ENCODE results near the gene SAMD14. TPM values are rescaled to one million over a fixed set of nuclear protein-coding genes. Genes with fewer than 3 reads are reported as not detected.
A peak's percentile ranks its signal among the peaks of the same experiment; 100 is the strongest.
"Not testable (repeated sequence)": the region's sequence is repeated elsewhere in the genome, so short reads cannot be mapped to it uniquely, and the experiment has no call there.

SAMD14 gene
- total RNA-seq, 1 donor from 2014 or later = 2.3 TPM

DNA sequence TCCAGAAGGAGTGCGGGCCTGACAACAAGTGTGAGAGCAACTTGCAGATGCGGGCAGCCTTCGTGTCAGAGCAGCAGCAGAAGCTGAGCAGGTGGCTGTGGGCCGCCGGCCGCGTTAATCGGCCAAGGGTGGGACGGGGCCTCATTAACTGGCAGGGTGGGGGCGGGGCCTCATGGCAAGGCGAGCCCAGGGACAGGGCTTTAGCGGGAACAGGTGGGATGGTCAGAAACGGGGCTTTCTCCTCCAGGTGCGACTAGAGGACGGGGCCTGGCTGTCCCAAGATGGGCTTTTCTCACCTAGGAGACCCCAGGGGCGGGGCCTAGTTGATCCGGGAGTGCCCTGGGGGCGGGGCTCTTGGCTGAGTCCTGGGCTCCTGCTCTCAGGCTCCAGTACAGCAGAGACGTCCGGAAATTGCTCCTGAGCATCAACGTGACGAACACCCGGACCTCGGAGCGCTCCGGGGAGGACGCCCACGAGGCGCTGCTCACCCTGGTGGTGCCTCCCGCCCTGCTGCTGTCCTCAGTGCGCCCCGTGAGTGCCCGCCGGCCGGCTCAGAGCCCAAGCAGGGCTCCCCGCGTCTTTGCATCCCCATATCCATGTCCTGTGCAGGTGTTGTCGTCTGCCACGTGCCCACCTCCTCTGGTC is 53.2 kb downstream of the SAMD14 start:
- DNase-seq (ENCODE audit: low read depth) = no peak

DNA sequence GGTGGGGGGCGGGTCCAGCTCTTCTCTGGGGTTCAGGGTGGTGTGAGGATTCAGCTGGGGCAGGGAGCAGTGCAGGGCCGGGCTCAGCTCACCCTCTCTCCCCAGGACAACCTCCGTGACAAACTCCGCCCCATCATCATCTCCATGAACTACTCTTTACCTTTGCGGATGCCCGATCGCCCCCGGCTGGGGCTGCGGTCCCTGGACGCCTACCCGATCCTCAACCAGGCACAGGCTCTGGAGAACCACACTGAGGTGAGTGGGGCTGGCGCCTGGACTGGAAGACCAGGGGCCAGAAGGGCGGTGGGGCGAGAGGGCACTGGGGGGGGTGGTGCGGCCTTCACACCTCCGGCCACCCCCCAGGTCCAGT is 53.8 kb downstream of the SAMD14 start:
- no peak for DNase-seq (ENCODE audit: low read depth)

DNA sequence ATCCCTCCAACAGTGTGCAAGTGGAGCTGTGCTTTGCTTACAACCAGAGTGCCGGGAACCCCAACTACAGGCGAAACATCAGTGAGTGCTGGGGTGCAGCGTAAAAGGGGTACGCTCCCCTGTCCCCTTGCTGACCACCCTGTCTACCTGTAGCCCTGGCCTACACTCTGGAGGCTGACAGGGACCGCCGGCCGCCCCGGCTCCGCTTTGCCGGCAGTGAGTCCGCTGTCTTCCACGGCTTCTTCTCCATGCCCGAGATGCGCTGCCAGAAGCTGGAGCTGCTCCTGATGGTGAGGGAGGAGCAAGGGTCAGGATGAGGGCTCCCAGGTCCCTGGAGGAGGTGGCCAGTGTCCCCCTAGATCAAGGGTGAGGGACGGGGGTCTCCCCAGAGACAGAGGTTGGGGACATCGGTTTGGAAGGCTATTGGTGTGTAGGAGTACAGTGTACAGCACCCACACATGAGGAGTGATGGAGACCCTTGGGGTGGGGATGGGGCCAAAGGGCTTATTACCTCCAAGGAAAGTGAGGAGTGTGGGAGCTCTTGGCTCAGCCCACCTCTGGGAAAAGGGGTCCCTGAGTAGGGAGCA is 54.4 kb downstream of the SAMD14 start:
- no peak for DNase-seq (ENCODE audit: low read depth)

DNA sequence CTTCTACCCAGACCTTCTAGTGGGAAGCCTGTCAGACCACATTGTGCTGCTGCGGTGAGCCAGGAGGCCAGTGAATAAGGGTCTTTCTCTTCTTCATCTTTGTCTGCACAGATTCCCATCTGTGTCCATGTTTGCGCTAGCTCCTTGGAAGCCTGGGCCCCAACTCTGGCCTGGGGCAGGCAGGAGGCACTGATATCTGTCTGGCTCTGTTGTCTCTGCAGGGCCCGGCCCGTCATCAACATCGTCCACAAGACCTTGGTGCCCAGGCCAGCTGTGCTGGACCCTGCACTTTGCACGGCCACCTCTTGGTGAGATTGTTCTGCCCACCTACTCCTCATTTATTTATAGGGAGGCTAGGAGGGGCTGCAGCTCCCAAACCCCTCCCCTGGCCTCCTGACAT is 55.7 kb downstream of the SAMD14 start:
- DNase-seq (ENCODE audit: low read depth) = no peak

DNA sequence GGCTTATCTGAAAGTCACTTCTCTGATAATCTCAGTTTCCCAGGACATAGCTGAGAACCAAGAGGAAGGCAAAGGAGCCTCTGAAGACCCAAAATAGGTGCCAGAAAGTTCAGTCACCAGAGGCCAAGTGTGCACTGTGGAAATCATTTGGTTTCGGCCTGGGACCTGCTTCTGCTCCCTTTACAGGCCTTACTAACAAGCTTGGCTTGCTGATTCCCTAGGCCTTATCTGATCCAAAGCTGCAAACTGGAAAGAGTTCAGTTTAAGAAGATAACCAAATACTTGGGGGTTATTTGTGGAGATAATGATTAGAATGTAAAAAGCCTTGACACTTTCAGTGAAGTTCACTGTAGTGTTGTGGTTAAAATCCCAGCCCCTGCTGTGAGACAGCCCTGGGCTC is 57.0 kb downstream of the SAMD14 start:
- DNase-seq (ENCODE audit: low read depth) = no peak

DNA sequence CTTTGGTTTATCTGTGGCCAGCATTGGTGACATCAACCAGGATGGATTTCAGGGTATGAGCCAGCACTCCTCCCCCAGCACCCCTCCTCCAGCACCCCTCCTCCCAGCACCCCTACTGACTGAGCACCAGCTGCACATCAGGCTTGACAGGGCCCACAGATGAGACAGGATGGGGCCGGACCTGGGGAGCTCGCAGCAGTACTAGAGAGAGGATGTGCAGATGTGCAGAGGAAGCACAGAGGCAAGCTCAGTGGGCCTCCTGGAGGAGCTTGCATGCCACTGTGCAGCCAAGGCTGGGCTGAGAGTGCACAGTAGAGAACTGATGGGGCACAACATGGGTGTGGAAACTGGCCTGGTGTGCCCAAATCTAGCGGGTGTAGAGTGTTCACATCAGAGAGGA is 57.8 kb downstream of the SAMD14 start:
- no peak for DNase-seq (ENCODE audit: low read depth)

DNA sequence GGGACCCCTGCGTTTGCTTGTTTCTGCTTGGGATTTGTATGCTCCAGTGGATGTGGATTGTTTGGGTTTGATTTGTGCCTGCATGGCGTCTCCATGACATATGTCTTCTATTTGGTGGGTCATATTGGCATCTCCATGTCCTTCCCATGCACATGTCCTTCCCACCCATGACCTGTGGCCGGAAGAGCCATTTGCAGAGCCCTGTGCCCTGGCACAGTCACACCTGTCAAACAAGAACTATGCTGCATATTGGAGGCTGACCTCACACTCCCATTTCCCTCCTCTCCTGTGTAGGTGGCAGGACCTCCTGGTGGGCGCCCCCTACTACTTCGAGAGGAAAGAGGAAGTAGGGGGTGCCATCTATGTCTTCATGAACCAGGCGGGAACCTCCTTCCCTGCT is 58.3 kb downstream of the SAMD14 start:
- no peak for DNase-seq (ENCODE audit: low read depth)

DNA sequence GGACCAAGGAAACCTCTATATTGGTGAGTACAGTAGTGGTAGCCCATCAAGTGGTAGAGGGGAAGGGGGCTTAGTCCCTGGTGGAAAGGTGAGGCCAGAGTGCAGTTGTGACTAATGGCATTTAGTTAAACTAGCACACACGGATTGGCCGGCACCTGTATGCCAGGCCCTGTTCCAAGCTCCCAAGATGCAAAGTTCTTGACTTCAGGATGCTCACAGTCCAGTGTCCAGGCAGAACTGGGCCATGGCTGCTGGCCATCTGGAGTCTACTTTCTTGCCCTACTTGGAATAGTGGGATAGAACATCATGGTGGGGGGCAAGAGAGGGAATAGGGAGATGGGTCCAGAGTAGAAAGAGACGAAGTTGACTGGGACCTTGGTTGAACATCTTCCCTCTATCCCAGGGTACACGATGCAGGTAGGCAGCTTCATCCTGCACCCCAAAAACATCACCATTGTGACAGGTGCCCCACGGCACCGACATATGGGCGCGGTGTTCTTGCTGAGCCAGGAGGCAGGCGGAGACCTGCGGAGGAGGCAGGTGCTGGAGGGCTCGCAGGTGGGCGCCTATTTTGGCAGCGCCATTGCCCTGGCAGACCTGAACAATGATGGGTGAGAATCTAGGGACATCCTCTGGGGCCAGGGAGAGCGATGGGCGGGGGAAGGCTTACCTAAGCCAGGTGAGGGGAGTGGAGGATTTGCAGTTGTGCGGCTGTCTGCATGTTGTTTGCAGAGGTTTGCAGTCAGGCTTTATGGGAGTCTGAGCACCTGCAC is 58.9 kb downstream of the SAMD14 start:
- no peak for DNase-seq (ENCODE audit: low read depth)

DNA sequence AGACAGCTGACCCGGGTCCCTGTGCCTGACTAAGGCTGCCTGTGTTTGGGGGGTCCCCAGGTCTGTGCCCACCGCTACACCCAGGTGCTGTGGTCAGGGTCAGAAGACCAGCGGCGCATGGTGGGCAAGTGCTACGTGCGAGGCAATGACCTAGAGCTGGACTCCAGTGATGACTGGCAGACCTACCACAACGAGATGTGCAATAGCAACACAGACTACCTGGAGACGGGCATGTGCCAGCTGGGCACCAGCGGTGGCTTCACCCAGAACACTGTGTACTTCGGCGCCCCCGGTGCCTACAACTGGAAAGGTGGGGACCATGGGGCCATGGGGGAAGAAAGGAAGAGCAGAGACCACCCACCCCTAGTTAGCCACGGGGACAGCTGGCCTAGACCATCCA is 62.0 kb downstream of the SAMD14 start:
- no peak for DNase-seq (ENCODE audit: low read depth)

DNA sequence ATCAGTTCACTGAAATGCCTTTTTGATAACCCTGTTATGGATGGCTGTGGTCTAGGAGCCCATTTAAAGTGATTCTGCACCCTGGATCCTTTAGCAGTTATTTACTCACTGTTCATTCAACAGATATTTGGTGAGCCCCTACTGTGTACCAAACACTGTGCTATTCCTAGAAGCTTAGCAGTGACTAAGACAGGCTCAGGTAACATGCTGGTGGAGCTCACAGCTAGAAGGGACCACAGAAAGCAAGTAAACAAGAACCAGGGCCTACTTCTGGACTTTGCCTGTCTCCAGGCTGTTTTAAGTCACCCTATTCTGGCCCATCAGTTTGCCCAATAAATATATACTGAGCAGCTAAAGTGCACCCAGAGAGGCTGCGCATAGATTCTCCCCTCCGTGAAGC is 63.0 kb downstream of the SAMD14 start:
- DNase-seq (ENCODE audit: low read depth) = no peak

DNA sequence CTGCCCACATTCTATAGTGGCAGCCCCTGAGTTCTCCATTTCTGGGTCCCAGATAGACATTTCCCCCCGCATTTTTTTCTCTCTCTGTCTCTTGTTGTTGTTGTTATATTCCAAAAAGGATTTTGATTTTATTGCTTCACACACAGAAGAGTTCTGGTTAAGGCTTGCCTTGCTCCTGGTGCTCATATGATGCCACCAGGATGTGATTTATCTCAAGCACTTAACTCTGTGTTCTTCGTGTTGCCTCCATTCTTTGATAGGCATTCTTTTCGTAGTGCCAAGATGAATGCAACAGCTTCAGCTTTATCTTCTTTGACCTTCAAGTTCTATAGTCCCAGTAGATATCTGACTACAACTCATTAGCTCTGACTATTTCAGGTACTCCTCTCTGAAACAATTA is 64.9 kb downstream of the SAMD14 start:
- DNase-seq (ENCODE audit: low read depth) = no peak

DNA sequence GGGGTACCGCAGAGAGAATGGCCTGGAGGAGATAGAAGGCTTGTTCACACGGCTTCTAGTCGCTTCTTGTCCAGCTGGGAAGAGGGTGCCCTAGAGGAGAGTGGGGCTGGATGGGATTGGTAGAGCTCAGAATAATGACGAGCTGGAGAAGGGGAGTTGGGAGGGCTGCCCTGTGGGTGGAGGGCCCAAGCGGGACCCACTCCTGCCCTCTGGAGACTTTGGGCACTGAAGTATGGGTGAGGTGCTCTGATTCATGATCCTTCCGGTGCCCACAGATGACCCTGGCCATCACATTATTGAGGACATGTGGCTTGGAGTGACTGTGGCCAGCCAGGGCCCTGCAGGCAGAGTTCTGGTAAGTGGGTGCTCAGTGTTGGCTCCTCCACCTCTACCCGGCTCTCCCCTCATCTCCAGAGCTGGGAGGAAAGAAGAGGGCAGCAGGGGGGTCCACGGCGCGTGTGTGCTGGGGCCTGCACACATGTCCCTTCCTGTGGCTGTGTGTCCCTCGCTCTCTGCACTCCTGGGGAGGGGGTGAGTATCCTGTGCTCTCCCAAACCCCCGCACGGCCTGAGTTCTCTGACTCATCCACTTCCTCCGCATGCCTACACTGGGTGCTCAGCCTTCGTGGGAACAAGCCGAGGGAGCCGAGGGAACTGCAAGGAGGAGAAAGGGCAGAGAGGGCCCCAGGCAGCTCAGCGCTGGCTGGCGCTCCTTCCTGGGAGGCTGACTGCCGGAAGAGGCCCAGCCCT is 65.5 kb downstream of the SAMD14 start:
- DNase-seq (ENCODE audit: low read depth) = peak; percentile 95

DNA sequence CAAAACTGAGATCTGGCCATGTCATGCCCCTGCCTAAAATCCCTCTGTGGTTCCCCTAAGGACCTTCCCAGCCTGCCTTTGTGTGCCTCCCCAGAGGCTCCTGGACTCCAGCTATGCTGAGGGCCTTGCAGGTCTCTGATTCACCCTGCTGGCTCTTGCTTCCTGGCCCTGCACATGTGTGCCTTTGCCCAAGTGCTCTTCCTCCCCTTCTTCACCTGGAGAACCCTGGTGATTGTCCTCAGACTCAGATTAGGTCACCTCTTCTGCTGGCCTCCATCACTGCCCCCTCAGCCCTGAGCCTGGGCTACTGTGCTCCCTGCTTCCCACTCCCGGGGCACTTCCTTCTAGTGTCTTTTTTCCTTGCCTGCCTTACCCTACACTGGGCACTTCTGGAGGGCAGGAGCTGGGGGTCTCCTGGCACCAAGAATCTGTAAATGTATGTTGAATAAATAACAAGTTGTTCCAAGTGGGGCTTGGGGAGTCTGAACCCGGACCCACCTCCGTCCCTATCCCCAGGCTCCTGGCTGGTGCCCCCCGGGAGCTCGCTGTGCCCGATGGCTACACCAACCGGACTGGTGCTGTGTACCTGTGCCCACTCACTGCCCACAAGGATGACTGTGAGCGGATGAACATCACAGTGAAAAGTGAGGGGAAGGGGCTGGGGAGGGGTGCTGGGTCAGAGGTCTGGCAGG is 66.3 kb downstream of the SAMD14 start:
- DNase-seq (ENCODE audit: low read depth) = peak; percentile 53

DNA sequence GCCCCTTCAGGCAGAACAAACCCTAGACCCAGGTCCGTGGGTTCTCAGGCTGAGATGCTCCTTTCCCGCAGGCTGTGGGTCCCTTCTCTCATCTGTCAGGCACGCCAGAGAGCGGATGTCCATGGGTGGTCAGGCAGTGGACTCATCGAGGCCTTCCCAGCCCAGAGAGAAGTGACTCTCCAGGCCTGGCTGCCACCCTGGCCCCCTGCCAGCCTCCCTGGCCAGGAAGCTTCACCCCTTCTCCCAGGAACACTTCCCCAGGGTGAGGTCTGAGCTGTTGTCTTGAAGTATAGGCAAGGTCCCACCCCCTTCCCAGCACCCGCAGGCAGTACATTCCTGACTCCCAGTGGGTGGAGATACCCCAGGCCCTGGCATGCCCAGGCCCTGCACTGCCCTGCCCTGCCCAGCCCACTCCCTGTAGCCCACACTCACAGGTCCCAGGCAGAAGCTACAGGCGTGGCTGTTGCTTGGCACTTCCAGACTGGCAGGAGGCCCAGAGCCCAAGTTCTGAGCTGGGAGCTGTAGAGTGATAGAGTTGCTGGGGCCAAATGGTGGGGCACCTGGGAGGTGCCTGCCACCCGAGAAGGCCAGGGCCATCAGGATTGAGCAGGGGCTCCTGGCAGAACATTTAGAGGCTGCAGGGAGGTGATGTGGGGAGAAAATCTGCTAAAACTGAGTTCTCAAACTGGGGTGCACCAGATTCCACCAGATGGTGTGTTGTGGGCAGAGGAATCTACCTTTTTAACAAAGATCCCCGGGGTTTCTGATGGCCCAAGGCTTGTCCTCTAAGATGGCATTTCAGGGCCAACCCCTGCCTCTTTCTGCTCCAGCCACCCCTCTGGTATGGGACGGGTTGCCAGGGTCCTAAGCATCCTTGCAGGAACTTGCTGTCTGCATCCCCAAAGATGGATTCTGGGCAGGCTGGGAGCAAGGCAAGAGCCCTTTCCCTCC is 67.4 kb downstream of the SAMD14 start:
- DNase-seq (ENCODE audit: low read depth) = peak; percentile 99

DNA sequence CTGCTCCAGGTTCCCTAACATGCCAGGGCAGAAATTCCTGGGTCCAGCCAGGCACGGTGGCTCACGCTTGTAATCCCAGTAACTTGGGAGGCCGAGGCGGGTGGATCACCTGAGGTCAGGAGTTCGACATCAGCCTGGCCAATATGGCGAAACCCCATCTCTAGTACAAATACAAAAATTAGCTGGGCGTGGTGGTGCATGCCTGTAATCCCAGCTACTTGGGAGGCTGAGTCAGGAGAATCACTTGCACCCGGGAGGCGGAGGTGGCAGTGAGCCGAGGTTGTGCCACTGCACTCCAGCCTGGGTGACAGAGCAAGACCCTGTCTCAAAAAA is 68.3 kb downstream of the SAMD14 start:
- DNase-seq (ENCODE audit: low read depth) = not testable (repeated sequence)

DNA sequence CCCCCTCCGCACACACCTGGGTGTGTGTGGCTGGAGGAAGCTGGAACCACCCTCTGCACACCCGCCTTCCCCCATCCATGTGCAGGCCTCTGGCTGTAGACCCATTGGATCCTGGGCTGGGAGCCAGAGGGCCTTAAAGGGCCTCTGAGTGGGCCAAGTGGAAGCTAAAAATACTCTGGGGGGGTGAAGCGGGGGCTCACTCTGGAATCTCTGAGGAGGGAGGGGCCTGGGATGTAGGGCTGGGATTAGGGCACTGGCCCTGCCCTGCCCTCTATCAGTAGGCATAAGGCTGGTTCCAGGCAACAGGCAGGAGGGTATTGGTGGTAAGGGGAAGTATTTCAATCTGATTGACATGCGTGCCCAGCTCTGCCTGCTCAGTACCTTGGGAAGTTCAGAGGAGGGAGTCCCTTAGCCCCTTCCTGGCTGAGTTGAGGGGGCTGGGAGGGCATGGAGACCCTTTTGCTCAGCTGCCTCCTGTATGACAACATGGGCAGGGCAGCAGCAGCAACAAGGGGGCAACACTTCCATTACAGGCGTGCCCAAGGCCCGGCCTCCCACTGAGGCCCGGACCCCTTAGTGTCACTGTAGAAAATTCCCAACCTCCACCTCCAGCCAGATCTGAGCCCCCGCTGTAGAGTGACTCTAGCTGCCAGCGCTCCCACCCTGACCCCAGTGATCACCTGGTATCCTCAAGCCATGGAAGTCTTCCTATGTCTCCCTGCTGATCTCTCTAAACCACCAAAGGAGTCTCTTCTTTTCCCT is 68.8 kb downstream of the SAMD14 start:
- DNase-seq (ENCODE audit: low read depth) = peak; percentile 78

Measured in renal cortical epithelial cell (primary cell).